ENCODE results near the gene LOXL3. TPM values are rescaled to one million over a fixed set of nuclear protein-coding genes. Genes with fewer than 3 reads are reported as not detected.

Gene LOXL3
- total RNA-seq, 1 experiment from 2014 or later: 29.0 TPM

DNA sequence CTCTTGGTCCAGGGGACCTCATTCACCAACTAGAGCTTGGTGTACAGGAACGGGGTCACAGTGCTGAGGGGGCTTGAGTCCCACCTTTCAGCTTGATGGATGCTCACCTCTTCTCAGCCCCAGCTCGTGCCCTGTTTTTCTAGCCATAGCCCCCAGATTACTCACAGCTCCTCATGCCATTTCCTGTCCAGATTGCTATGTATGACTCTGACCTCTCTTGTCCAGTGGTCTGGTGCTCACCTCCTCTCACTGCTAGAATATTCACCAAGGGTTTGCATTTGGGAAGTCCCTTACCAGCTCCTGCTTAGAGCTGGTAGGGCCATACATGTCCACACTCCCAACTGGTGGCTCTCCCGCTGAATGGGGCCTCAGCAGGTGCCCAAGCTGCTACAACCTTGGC, 60.2 kb downstream of the LOXL3 start:
- peaks cover 29% of the 10 kb centered on the region for H3K27me3 ChIP-seq (ENCODE audit: insufficient read depth, low read length)
- H4K91ac ChIP-seq (ENCODE audit: insufficient read length, low read depth, low read length): no peak overlapping the region
- H3K23me2 ChIP-seq (ENCODE audit: insufficient read length, low read depth, low read length, poor library complexity, severe bottlenecking): peaks cover 11% of the 10 kb centered on the region
- H3K36me3 Mint-ChIP-seq (ENCODE audit: insufficient read depth in 1 of 3, low read depth in 3 of 3): peaks cover 30 to 44% (median 43%) of the 10 kb centered on the region in 3 experiments
- no peaks in the 10 kb centered on the region for H3K79me1 ChIP-seq (ENCODE audit: insufficient read depth, low read depth, low read length, poor library complexity, severe bottlenecking)
- no peak overlapping the region for H2BK12ac ChIP-seq (ENCODE audit: insufficient read length, low read depth, low read length)
- no peak overlapping the region for H3K9ac ChIP-seq (ENCODE audit: extremely low read depth, insufficient read length, low read length)
- no peak overlapping the region for H3K18ac ChIP-seq (ENCODE audit: insufficient read length, low read depth, low read length)
- H4K5ac ChIP-seq (ENCODE audit: insufficient read length, low read depth, low read length): no peak overlapping the region
- peaks cover 0 to 2% of the 10 kb centered on the region in 2 experiments; a peak in 1 of 5 replicates for H3K9me3 Mint-ChIP-seq
- H3K4me2 ChIP-seq (ENCODE audit: insufficient read depth, insufficient read length, low read length): no peak overlapping the region
- no peak overlapping the region for H3K23ac ChIP-seq (ENCODE audit: insufficient read length, low read depth, low read length)
- H3K4me1 ChIP-seq (ENCODE audit: insufficient read depth, low read length): no peaks in the 10 kb centered on the region
- no peaks in the 10 kb centered on the region for H3K9me3 ChIP-seq (ENCODE audit: control insufficient read depth, low read depth, low read length)
- no peak overlapping the region for H2AFZ ChIP-seq (ENCODE audit: low read length)
- WGBS (ENCODE audit: extremely low coverage, insufficient read length, low lambda C conversion rate): no CpG with 5 or more reads among the region's 3 CpGs
- H3K4me3 Mint-ChIP-seq: no peak overlapping the region; a peak in 1 of 5 replicates
- DNase-seq: no peak
- no peak overlapping the region for H3K27ac ChIP-seq (ENCODE audit: insufficient read length, low read depth, low read length)
- no peaks in the 10 kb centered on the region for H3K79me2 ChIP-seq (ENCODE audit: insufficient read depth, low read length)
- no peak overlapping the region for H3K4ac ChIP-seq (ENCODE audit: low read depth, low read length)
- H3K14ac ChIP-seq (ENCODE audit: insufficient read depth, low read length): no peak overlapping the region
- H2AK5ac ChIP-seq (ENCODE audit: insufficient read length, low read length): no peak overlapping the region
- H3K56ac ChIP-seq (ENCODE audit: insufficient read length, low read depth, low read length): no peak overlapping the region
- no peak overlapping the region for H3T11ph ChIP-seq (ENCODE audit: low read length)
- H2BK120ac ChIP-seq (ENCODE audit: low read depth, low read length, poor library complexity, severe bottlenecking): no peak overlapping the region
- no peak overlapping the region for H3K27ac Mint-ChIP-seq
- no peak overlapping the region for H4K8ac ChIP-seq (replicated peaks; ENCODE audit: insufficient read length, low read depth, low read length)
- H2BK20ac ChIP-seq (ENCODE audit: low read depth, low read length, poor library complexity, severe bottlenecking): no peak overlapping the region
- TF ChIP-seq, protein P1, sequence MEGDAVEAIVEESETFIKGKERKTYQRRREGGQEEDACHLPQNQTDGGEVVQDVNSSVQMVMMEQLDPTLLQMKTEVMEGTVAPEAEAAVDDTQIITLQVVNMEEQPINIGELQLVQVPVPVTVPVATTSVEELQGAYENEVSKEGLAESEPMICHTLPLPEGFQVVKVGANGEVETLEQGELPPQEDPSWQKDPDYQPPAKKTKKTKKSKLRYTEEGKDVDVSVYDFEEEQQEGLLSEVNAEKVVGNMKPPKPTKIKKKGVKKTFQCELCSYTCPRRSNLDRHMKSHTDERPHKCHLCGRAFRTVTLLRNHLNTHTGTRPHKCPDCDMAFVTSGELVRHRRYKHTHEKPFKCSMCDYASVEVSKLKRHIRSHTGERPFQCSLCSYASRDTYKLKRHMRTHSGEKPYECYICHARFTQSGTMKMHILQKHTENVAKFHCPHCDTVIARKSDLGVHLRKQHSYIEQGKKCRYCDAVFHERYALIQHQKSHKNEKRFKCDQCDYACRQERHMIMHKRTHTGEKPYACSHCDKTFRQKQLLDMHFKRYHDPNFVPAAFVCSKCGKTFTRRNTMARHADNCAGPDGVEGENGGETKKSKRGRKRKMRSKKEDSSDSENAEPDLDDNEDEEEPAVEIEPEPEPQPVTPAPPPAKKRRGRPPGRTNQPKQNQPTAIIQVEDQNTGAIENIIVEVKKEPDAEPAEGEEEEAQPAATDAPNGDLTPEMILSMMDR (conservative IDR thresholded peaks at IDR 0.05): no peak
- H3K27me3 Mint-ChIP-seq (ENCODE audit: low read depth): peaks cover 42% of the 10 kb centered on the region
- peaks cover 7 to 12% of the 10 kb centered on the region in 2 experiments for H3K4me1 Mint-ChIP-seq
- H4K20me1 ChIP-seq (ENCODE audit: control insufficient read depth, insufficient read depth, insufficient read length): no peaks in the 10 kb centered on the region
- no peak overlapping the region for H2BK5ac ChIP-seq (ENCODE audit: insufficient read length, low read length)
- H2BK15ac ChIP-seq (ENCODE audit: low read depth, low read length): no peak overlapping the region

Data from H9 (cell line).